GM21528 (cell line): ENCODE measurements around the gene TOLLIP.

Source experiments
- ATAC-seq: cut with Tn5 transposase; IDR thresholded peaks from one replicate; pipeline ENCODE4 v1.9.1; 2021; ENCODE audit warnings: mild to moderate bottlenecking, moderate library complexity; ENCODE audit not compliant: unreplicated experiment, low FRiP score

TOLLIP gene

DNA sequence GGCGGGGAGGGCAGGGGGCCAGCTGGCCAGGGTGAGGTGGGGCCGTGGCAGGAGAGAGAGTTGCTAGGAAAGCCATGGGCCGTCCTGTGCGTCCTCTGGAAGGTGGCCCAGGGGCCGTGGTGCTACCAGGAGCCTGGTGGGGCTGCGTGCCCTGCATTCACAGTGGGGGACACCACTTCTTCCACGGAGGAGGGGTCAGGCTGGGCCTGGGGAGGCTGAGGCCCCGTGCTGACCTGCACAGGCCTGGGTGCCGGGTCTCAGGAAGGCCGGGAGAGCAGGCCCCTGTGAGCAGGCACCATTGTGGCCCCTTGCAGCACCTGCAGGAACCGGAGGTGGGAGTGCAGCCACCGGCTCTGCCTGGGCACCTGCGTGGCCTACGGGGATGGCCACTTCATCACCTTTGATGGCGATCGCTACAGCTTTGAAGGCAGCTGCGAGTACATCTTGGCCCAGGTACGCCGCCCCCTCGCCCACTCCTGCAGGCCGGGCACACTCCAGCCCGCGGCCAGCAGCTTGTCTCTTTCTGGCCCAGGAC, 74.6 kb downstream of the TOLLIP start:
- no peak for ATAC-seq

DNA sequence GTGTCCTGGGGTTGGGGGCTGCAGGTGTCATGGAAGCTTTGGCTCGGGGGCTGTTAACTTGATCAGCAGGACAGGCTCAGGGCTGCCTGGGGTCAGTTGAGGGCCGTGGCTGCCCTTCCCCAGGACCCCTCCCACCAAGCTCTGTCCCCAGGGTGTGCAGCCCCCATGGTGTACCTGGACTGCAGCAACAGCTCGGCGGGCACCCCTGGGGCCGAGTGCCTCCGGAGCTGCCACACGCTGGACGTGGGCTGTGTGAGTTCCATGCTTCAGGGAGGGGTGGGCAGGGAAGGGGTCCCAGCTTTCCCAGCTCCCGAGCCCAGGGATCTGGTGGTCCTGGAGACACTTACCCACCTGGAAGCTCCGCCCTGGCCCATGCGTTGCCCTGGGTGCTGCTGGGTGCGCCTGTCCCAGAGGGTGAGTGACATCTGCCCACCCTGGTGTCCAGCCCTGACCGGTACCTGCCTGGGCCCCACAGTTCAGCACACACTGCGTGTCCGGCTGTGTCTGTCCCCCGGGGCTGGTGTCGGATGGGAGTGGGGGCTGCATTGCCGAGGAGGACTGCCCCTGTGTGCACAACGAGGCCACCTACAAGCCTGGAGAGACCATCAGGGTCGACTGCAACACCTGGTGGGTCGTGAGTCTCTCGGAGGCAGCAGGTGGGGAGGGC, 75.2 kb downstream of the TOLLIP start:
- no peak for ATAC-seq

DNA sequence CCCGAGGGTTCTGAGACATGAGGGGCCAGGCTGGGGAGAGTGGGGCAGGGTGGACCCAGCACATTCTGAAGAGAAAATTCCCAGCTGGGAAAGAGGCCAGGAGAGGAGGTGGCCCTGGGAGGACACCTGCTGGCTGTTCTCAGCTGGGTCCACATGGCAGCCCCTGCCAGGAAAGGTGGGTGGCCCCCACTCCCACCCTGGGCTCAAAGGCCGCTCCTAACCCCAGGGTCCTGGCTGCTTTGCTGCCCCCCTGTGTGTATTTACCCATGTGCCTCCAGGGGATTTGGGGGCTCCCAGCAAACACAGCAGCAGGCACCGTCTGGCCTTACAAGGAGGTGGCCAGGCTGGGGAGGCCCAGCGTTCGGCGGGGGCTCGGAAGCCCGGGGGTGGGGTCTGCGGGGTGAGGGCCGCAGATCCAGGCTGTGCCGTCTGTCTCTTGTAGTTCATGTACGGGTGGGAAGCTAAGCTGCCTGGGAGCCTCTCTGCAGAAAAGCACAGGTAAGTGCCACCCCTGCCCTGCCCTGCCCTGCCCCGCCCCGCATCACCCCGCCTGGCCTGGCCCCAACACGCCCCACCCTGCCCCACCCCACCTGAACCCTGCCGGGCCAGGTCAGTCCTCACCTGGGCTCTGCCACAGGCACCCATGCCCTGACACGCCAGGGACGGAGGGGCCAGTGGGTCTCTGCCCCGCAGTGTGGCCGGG, 75.9 kb downstream of the TOLLIP start:
- no peak for ATAC-seq

- no peak for ATAC-seq
These were observed 76.5 kb downstream of the TOLLIP start for GRCh38 chr11:1232883-1233321.

- ATAC-seq, result no peak
These were observed 77.2 kb downstream of the TOLLIP start for GRCh38 chr11:1232021-1232882.

DNA sequence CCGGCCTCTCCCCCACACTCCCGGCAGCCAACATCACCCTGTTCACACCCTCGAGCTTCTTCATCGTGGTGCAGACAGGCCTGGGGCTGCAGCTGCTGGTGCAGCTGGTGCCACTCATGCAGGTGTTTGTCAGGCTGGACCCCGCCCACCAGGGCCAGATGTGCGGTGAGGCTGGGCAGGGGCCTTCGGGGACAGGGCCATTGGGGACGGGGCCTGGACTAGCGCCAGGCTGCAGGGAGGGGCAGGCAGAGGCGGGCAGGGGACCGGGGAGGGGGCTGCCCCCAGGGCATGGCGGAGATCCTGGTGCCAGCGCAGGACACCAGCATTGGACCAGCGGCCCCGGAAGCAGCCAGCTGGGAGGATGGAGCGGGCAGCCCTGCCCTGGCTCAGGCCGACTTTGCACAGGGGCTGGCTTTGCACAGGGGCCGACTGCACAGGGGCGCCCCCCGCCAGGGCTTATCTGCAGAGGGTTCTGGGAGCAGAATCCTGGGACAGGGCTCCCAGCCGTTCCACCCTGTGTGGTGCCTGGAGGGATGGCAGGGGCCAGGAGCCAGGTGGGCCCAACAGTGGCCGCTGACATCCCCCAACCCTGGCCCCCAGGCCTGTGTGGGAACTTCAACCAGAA, 77.9 kb downstream of the TOLLIP start:
- ATAC-seq, result no peak

- no peak for ATAC-seq
These were observed 78.7 kb downstream of the TOLLIP start for GRCh38 chr11:1230456-1231395.

- ATAC-seq, result no peak
These were observed 79.3 kb downstream of the TOLLIP start for GRCh38 chr11:1230121-1230455.

GRCh38 chr11:1229471-1230120, 79.8 kb downstream of the TOLLIP start:
- no peak for ATAC-seq

GRCh38 chr11:1228921-1229451, 80.4 kb downstream of the TOLLIP start:
- ATAC-seq, result no peak

DNA sequence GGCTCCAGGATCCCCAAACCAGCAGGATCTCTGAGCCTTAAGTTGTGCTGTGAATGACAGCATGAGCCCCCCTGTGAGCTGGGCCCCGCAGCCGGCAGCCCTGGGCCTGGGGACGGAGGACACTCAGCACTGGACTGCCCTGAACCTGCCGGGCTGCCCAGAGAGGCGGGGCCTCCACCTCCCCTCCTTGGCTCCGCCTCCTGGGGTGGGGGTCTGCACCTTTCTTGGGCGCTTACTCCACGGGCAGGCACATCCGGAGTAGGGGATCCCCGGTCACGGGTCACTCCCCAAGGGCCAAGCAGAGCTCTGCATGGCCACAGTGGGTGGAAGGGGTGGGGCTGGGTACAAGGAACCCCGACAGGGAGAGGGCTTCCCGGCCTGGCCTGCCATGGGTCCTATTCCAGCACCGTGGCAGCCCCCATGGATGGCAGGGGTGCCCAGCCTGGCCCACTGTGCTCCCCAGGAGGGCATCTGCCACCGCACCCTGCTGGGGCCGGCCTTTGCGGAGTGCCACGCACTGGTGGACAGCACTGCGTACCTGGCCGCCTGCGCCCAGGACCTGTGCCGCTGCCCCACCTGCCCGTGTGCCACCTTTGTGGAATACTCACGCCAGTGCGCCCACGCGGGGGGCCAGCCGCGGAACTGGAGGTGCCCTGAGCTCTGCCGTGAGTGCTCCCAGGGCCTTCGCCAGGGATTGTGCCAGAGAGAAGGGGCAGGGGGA, 81.2 kb downstream of the TOLLIP start:
- no peak for ATAC-seq

- ATAC-seq, result no peak
These were observed 81.8 kb downstream of the TOLLIP start for GRCh38 chr11:1227551-1228100.

GRCh38 chr11:1226986-1227550, 82.4 kb downstream of the TOLLIP start:
- no peak for ATAC-seq

DNA sequence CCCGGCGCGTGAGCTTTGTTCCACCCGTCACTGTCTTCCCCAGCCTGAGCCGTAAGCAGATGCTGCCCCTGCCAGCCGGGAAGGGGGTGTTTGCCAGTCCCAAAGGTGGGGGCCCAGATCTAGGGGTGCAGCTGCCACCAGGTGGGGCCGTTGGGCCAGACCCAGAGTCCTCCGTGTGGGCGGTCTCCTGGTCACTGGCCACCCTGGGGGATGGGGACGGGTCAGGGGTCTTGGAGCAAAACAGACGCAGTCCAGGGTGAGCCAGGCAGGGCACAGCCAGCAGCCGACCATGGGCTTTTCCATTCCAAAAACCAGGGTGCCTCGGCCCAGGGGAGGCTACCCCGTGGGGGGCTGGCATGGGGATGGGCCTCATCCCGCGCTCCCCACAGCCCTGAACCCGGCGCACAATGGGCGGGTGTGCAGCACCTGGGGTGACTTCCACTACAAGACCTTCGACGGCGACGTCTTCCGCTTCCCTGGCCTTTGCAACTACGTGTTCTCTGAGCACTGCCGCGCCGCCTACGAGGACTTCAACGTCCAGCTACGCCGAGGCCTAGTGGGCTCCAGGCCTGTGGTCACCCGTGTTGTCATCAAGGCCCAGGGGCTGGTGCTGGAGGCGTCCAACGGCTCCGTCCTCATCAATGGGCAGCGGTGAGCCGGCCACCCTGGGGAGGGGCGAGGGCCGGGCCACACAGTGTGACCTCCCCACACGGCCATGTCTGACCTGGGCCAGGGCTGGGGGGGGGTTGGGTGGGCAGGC, 83.0 kb downstream of the TOLLIP start:
- ATAC-seq, result no peak

DNA sequence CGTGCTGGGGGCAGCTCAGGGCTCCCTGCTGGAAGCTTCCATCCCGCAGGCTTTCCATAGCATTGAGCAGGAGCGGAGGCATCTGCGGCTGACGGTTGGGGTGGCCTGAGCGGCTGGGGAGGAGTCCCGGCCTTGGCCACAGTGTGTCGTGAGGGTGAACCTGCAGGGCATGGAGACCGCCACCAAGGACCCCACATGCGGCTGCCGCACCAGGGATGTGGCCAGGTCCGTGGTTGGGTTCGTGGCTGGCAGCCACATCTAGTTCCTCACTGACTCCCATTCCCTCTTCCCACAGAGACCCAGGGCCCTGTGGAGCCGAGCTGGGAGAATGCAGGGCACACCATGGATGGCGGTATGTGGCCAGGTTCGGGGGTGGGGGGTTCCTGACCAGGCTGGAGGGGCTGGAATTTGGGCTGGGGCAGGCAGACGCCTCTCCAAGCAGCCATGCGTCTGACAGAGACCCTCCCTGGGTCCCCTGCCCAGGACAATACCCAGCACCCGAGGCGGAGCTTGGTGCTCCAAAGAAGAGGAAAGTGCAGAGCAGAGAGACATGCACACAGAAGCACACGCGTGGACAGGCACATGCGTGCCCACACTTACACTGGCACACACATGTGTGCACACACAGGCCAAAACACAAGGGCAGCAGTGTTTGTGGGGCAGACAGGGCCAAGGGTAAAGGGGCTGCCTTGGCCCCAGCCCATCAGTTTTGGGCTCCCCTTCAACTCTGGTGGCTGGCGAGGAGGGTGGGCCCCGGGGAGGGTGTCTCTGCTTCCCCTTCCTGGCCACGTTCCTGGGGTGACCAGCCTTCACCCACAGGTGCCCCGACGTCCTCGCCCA, 83.8 kb downstream of the TOLLIP start:
- no peak for ATAC-seq
